NCI-H748 (cell line): ENCODE measurements around the gene C1QL2.

ENCODE experiments used
- DNase-seq: peaks from one replicate; lab custom pipeline; 2025; ENCODE audit not compliant: unreplicated experiment; lab: John Stamatoyannopoulos, UW

C1QL2 gene

GRCh38 chr2:119109866-119110265 is 48.7 kb downstream of the C1QL2 start:
- DNase-seq: no peak

- DNase-seq: no peak
Observed at GRCh38 chr2:119108186-119108585, 50.4 kb downstream of the C1QL2 start.

- no peak for DNase-seq
Observed at GRCh38 chr2:119106301-119106897, 52.2 kb downstream of the C1QL2 start.
